ENCODE results near the gene KIAA0513.
"Not testable (repeated sequence)": the region's sequence is repeated elsewhere in the genome, so short reads cannot be mapped to it uniquely, and the experiment has no call there.

Gene KIAA0513

DNA sequence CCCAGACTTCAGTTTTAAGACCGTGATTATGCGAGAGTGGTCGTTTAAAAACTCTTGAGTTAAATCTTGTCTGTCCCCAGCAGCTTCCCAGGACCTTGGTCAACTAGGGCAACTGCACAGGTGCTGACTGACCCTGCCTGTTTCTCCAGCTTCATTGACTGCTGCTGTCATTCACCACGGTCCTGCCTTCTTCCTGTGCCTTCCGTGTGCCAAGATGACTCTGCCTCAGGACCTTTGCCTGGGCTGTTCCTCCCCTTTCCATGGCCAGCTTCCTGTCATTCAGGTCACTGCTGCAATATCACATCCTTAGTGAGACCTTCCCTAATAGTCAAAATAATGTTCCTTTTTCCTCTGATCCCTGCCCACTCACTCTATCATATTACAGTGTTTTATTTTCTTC lies 3.9 kb downstream of the KIAA0513 start:
- no peak for FAIRE-seq

DNA sequence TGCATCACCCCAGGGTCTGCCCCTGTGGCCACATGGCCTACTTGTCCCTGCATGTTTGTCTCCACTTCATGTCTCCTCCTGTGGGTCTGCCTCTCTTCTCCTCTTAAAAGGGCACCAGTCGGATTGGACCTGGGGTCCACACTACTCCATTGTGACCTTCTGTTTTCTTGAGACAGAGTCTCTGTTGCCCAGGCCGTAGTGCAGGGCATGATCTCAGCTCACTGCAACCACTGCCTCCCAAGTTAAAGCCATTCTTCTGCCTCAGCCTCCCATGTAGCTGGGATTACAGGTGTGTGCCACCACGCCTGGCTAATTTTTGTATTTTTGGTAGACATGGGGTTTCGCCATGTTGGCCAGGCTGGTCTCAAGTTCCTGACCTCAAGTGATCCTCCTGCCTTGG lies 4.6 kb downstream of the KIAA0513 start:
- FAIRE-seq = not testable (repeated sequence)

DNA sequence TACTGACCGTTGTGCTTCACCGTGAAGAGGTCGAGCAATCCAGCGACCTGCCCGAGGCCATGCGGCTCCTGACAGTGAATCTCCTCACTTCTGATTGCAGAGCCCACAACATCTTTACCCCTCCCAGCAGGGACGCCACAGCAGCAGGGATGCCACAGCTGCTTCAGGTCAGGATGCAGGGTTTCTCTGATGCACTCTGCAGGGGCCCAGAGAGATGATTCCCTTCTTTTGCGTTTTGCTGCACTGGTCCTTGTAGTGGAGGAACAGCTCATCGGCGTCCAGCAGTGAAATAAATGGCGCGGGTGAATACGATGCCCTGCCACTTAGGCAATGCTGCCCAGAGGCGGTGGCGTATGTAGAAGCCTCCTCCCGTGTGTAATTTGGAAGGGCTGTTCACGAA lies 5.6 kb downstream of the KIAA0513 start:
- FAIRE-seq = no peak

DNA sequence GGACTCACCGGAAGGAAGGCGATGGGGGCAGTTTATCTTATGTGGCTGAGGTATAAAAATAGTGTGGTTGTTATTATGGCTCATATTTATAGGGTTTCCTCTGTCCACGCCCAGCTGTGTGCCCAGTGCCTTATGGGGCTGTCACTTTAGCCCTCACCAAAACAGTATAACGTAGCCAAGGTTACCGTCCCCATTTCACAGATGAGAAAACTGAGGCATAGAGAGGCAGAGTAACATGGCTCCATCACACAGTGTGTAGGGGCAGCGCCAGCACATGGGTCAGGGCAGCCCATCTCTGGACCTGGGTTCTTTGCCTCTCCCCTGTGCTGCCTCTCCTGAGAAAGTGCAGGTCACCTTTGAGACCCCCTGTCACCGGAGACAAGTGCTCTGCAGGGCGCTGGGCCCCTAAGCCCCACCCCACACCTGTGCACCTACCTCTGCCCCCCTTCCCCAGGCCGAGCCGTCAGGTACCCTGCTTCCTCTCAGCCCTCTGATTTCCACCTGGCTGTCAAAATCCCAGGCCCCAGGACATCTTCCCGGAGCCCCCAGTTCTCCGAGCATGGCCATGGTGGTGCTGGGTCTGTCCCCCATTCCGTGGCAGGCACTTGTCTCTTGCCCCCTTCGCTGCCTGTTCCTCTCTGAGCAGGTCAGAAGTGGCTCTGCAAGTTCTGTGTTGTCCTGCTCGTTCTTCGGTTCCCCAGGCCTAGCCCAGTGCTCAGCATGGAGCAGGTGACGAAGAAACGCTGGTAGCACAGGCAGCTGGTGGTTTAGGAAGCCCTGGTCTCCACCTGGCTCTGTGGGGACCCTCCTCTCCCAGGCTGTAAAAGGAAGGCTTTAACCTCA lies 7.2 kb downstream of the KIAA0513 start:
- FAIRE-seq = no peak

DNA sequence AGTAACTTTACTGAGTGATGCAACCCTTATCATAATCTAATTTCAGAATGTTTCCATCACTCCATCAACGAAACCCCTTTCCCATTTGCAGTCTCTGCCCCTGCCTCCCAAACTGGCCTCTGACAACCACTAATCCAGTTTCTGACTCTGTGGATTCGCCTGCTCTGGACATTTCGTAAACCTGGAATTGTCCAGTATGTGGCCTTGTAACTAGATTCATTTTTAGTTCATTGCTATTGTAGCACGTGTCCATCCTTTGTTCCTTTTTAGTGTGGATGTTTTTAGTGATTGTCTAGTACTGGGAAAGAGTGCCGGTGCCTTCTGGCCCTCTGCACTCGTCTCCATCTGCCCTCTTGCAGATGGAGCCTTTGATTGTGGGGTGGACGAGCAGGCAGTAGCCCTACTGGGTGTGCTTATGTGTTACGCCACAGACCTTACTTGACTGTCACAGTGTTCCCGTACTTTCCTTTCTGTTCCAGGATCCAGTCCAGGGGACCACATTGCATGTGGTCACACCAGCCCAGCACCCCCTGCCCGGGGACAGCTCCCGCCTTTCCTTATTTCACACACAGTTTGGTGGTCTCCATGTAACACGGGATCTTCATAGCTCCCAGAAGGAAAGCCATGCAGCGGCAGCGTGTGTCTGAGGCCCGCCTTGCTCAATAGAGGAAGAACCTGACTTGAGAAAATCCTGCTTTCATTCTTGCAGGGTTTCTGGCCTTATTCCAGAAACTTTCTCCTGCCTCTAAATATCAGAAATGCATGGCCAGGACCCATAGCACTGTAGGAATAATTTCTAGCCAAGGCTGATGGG lies 8.8 kb downstream of the KIAA0513 start:
- no peak for FAIRE-seq

DNA sequence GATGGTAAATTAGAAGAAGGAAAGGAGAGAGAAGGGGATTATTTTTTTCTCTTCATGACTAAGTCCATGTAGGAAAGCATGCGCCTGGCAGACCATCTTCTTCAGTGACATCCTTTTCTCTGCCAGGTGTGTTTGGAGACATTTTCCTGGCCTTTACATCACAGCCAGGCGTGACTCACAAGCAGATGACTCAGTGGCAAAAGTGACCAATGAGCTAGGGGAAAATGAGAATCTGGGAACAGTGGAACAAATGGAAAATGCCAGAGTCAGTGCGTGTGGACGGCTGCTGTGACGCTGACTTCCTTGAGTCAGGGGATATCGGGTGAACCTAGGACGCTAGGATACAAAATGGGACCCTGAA lies 9.4 kb downstream of the KIAA0513 start:
- FAIRE-seq = no peak

DNA sequence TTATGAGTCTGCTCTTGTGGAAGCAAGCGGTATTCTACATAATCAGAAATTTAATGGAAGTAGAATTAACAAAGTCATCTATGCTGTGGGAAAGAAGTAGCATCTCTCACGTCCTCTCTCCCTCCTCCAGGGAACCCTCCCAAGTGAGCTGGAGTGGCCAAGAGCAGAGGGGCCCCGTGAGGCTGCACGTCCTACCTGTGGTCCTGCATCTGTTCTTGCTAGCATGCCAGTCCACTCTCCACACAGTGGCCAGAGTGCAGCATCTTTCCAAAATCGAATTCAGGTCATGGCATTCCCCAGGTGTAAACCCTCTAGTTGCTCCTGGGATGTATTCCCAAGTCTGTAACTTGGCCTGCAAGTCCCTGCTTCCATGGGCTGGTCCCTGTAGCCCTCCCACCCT lies 10.1 kb downstream of the KIAA0513 start:
- FAIRE-seq = no peak

DNA sequence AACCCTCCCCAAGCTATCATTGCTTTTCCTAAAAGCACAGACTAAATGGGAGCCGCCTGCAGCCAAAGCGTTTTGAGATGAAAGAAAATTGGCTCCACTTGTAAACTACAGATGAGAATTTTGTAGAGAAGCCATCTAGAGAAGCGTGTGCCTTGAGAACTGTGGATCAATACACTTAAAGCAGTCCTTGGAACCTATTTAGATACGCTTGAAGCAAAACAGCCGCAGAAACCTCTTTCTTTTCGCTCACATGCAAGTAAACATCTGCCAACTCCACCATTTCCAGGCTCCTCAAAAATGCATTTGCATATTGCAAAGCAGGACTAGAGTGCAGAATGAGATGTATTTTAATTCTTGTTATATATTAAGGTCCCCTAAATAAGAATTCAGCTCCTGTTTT lies 13.1 kb downstream of the KIAA0513 start:
- FAIRE-seq = no peak

DNA sequence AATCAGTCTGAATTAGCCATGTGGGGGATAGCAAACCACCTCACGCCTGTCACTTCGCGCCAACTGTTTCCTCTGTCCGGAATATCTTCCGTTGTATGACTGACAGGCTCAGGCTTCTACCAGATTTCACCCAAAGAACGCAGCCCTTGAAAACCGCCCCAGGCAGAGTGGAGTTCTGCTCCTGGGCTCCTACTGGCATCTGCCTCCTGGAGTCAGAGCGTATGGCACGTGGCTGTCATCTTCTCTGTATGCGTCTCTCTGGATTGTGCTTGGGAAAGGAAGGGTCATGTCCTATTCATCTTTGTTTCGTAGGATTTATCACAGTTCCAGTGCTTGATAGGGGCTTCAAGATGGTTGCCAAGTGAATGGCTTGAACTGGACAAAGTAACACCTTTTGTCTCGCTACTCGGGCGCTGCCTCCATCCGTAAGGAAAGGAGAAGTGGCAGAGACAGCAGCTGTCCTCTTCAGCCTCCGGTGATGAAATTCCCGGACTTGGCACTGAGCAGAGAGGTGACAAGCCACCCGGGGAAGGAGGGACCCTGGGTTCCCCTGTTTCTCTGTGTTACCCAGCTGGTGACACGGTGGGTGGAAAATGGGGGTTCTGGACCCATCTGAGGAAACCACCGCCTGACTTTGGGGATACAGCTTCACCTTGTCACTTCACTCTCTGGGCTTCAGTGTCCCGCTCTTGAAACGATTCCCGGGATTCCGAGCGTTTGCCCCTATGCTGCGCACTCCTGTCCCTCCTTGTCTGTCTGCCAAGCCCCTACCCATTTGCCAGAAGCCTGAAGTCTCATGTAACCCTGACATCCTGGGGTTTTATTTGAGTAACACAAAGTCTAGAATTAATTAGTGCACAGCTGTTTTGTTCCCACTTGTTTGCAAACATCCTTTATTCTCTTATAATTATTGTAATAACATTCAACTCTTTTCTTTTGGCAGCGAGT lies 13.9 kb downstream of the KIAA0513 start:
- FAIRE-seq = no peak

DNA sequence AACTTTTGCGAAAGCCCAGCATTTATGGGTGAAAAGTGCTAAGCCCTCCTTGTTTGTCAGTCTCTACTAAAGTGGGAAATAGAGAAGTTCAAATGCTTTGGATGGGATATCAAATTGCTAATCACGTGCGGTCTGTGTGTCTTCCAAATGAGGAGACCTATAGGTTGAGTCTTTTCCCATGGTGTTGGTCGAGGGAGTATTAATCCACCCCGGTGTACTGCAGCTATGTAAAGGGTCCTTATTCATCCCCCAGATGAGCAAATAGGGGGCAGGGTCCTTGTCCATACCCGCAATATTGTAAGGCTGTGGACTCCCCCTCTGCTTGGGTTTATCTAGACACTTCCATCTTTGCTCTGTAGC lies 14.6 kb downstream of the KIAA0513 start:
- no peak for FAIRE-seq

DNA sequence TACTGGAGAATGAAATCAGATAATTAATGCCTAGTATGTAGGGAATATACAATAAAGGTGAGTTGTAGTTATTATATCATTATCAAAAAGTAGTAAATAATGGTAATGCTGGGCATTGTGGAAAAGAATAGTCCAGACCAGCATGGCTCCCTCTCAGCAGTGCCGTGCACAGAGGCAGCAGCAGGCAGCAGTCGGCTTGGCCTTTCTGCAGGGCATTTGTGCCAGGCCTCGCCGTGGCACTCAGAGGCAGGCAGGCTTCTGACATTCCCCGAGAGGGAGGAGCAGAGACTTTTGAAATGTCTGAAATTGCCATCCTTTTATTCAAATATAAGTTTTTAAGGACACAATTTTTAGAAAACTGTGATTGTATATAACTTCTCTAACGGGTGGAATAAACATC lies 15.0 kb downstream of the KIAA0513 start:
- FAIRE-seq = no peak

DNA sequence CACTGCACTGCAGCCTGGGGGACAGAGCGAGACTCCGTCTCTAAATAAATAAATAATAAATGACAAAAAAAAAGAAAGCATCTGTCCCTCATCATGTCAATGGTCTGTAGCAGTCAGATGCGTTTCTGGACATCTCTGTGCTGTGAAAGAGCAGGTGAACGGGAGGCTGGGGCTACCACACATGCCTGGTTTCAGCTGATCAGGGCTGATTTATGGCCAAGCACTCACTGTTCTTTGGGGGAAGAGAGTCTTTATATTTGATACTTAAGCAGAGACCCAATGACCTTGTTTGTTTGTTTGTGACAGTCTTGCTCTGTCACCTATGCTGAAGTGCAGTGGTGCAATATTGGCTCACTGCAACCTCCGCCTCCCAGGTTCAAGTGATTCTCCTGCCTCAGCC lies 17.5 kb downstream of the KIAA0513 start:
- FAIRE-seq = no peak

DNA sequence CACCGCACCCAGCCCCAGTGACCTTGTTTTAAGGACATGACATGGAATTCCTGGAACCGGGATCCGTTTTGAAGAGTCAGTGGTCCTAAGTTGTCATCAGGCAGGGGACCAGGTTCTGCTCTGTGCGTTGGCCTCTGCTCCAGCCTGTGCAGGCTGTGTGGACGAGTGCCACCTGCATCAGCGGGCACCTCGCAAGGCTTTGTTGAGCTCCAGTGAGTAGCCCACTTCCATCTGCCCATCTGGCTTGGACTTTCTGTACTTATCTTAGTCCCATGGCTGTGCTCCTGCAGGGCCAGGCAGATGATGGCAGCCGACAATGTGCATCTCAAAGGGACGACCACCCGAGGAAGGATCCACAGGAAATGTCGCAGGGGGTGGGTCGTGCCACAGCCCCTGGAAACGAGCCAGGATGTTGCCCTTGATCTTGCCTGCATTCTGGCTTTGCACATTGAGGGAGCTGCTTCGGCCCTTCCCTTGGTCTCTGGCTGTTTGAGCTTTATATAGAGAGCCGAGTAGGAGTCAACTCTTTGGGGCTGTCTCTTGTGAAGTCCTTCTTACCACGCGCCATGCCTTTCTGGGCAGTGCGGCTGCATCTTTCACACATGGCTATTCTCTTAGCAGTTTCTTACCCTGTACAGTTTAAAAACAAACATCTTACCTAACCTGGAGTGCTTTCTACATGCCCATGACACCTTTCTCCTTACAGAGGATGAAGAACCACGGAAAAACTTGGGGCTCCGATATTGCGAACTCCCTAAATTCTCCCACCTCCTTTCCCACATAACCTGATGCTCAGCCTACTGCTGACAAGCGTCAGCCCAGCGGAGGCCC lies 18.3 kb downstream of the KIAA0513 start:
- no peak for FAIRE-seq

DNA sequence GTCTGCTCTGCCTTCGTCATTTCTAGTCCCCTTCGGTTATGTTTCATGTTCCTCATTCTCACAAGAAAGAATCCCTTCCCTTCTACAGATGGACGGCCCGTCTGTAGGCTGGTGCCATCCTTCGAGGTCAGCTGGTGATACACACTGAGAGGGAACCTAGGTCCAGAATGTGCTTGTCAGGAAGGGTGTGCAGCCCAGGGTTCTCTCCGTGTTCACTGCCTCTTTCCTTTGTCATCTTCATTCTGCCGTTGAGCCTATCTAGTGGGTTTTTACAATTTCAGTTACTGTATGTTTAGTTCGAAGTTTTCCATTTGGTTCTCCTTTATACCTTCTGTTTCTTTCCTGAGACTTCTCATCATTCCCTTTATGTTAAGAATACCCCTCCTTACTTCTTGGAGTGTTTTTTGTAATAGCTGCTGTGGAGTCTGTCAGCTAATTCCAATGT lies 18.9 kb downstream of the KIAA0513 start:
- FAIRE-seq = no peak

DNA sequence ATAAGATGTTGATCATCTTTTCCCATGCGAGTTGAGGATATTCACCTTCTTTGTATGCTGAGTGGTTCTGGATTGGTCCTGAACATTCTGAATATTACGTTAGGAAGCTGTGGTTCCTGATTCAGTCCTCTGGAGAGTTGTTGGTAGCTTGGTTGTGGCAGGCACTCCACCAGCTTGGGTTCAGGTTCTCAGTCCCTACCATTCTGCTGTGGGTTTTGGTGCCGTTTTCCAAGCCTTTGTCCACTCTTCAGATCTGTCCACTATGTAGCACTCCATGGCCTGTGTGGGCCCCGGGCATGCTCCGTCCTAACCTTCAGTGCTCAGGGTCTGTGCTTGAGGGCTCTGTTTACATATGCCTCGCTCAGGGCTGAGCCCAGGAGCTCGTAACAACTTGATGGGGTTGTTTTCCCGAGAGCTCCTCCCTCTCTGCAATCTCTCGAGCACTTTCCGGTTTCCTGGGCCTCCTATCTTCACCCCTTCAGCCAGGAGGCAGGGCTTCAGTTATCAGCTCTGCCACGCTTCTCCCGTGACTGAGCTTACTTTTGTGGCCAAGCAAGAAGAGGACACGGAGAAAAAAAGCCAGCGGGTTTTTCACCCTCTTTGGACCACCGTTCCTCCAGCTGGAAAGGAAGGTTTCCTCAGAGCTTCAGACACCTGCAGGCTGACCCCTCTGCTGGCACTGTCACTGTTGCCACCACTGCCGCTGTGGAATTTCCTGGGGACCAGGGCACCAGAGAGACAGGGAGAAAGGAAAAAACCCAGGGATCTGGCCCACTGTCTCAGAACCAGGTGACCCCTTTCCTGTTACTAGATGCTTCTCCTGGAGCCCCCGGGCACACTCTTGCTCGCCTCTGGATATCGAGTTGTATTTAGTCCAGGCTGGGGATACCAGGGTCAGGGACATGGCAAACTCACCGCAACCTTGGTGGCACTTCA lies 19.6 kb downstream of the KIAA0513 start:
- FAIRE-seq = no peak

DNA sequence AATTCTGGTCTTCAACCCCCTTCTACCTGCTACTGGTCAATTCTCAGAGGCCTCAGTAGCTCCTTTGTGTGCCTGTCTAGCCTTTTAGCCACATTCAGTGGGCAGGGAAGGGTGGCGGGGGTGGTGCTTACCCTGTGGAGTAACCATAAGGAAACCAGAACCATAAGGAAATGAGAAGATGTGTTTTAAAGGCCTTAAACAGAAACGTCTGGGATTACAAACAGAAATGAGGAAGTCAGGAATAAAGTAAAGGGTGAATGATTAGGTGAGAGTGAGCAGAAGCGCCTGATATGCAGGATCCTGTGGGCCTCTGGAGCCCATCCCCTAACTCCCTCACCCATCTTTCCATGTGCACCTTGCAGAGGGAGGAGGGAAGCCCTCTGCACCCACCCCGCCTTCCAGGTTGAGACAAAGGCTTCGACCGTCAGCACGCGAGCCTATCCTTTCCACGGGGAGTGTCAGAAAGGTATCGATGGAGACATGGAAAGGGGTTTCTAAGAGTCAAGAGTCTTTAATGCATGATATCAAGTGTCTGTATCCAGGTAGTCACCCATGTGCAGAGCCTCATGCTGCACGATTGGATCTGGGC lies 20.4 kb downstream of the KIAA0513 start:
- FAIRE-seq = no peak

DNA sequence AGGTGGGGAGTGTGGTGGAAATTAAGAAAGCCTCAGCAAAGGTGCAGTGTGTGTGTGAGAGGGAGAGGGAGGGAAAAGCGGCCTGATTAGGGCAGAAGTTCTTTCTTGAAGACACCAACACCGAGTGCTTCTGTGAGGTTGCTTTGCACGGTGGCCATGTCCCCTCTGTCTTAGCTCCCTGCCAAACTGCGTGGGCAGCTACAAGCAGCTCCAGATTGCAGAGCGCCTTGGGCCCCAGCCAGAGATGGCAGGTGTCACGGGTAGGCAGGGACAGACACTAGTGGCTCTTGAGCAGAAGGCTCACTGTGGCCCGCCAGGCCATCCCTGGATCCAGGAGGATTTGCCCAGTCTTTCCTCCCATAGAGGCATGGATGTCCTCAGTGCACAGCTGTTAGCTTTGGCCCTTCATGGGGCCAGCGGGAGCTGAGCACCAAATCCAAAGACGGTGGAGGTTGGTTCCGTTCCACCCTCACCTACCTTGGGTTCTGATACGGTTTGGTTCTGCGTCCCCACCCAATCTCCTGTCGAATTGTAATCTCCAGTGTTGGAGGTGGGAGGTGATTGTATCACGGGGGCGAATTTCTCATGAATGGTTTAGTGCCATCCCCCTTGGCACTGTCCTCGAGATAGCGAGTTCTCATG lies 21.4 kb downstream of the KIAA0513 start:
- no peak for FAIRE-seq

DNA sequence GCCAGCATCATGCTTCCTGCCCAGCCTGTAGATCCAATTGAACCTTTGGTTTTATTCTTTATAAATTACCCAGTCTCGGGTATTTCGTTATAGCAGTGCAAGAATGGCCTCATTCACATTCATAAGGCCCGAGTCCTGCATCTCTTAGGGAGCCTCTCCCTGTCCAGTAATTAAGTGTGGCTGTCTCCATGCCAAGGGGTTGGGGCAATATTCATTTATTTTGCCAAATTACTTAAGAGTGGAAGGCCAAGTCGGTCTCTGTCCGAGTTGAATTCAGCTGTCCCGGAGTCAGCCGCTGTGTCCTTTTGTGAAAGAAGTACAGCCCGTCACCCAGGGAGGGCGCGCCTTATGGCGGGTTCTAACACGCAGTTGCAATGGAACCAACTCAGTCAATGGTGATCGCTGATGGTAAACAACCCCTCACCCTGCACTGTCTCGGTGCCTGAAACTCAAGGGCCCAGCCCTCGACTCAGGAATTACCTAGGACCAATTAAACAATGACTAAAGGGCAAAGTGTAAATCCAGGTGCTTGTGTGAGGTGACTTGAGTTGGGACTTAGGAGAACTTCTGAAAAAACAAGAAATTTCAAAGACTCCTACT lies 22.2 kb downstream of the KIAA0513 start:
- FAIRE-seq = no peak

DNA sequence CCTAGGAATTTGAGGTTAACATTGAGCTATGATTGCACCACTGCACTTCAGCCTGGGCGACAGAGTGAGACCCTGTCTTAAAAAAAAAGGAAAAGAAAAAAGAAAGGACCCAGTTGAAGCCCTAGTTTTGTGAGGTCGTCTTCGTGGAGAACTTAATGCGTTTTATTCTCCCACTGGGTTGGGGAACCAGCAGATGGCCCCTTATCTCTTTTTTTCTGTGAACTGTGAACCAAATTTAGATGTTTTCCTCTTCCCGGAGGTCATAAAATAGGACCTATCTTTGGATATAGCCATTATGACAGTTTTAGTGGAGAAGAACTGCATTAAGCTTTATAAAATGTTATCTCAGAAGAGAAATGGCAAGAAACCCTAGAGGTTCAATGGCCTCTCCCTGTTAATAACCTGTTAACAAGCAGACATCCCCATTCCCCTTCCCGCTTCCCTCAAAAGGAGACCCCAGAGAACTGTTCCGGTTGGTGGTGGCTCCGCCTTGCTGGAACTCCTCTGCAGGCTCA lies 23.5 kb downstream of the KIAA0513 start:
- no peak for FAIRE-seq

Data from A204.1 (cell line).